AG04449 (cell line): ENCODE results near the gene IPO7.

Experiments
- CTCF ChIA-PET: fragments of 350-600 bp; formaldehyde crosslinking; extraction: SDS; loops from one replicate; lab custom pipeline; 2021; ENCODE audit warnings: antibody characterized with exemption; lab: Yijun Ruan, JAX
- POLR2A ChIA-PET: fragments of 400-600, 350-600 bp; formaldehyde crosslinking; extraction: SDS; loops from one replicate; lab custom pipeline; 2020; ENCODE audit warnings: antibody characterized with exemption, inconsistent platforms; lab: Yijun Ruan, JAX
- DNase-seq: peaks from one replicate; pipeline ENCODE4 v3.0.0-alpha.2; 2010; ENCODE audit warnings: low read depth, low spot score
- H3K4me3 ChIP-seq: 2 replicates; pipeline ENCODE4 v1.5.1; 2011; ENCODE audit warnings: low read depth, mild to moderate bottlenecking, control low read depth, low read length
- CTCF ChIP-seq: IDR thresholded peaks from one replicate; pipeline ENCODE4 v1.5.1; 2011; ENCODE audit warnings: mild to moderate bottlenecking, moderate library complexity, low read length, control low read depth, inconsistent platforms; ENCODE audit not compliant: insufficient read depth; ENCODE audit errors: missing control alignments

Gene IPO7

GRCh38 chr11:9379041-9379440 is 5.4 kb upstream of the IPO7 start:
- ChIA-PET POLR2A (no interaction called here), CTCF (no interaction called here)
- no peak overlapping the region for H3K4me3 ChIP-seq
- TF ChIP-seq CTCF, result no peak
- no peak for DNase-seq

GRCh38 chr11:9380773-9381172 is 3.7 kb upstream of the IPO7 start:
- ChIA-PET CTCF (interaction anchor here (0.6 to 1.3 kb wide), 5 partner anchors 17 to 365 kb away, joined by 3 read pairs; no protein-coding TSS in a partner anchor), POLR2A (no interaction called here)
- DNase-seq, result no peak
- no peak overlapping the region for H3K4me3 ChIP-seq
- TF ChIP-seq CTCF, result no peak

- DNase-seq, result no peak
- peak overlapping the region; percentile 87 for H3K4me3 ChIP-seq
- CTCF ChIA-PET, result interaction anchor here (0.8 to 1.6 kb wide), 10 partner anchors 10 to 177 kb away, joined by 3 to 5 read pairs (median 3); no protein-coding TSS in a partner anchor
- no peak for TF ChIP-seq CTCF
- POLR2A ChIA-PET, result interaction anchor here (0.7 to 2.0 kb wide), 10 partner anchors 12 to 309 kb away, joined by 3 to 12 read pairs (median 3); partner anchors contain the start of genes TMEM41B and ZNF143
These were observed 961 bp downstream of the IPO7 start for GRCh38 chr11:9385327-9385899.

GRCh38 chr11:9386086-9386485 is 1.6 kb downstream of the IPO7 start:
- DNase-seq, result no peak
- peak overlapping the region; percentile 87 for H3K4me3 ChIP-seq
- TF ChIP-seq CTCF, result no peak
- ChIA-PET POLR2A (interaction anchor here (1.5 kb wide), 1 partner anchor 25 kb away, joined by 5 read pairs; no protein-coding TSS in a partner anchor), CTCF (interaction anchor here (0.8 to 1.6 kb wide), 7 partner anchors 9 to 108 kb away, joined by 3 to 5 read pairs (median 3); no protein-coding TSS in a partner anchor)

GRCh38 chr11:9386901-9387300 is 2.4 kb downstream of the IPO7 start:
- TF ChIP-seq CTCF, result no peak
- H3K4me3 ChIP-seq, result no peak overlapping the region
- DNase-seq, result no peak
- ChIA-PET POLR2A (no interaction called here), CTCF (interaction anchor here (1.4 kb wide), 1 partner anchor 11 kb away, joined by 3 read pairs; no protein-coding TSS in a partner anchor)

GRCh38 chr11:9396310-9396709 is 11.9 kb downstream of the IPO7 start:
- TF ChIP-seq CTCF, result no peak
- DNase-seq, result no peak
- H3K4me3 ChIP-seq, result no peak overlapping the region
- CTCF ChIA-PET, result no interaction called here
- POLR2A ChIA-PET, result no interaction called here
